Upper lobe of left lung (tissue), 4 donors: ENCODE measurements around the gene STX17.

Experiments used
- CTCF ChIP-seq, 6 experiments: fragments of 450-650 bp in 4 of 6; fragments of 200-600 bp in 2 of 6; sonication (generic) in 2 of 6; IDR thresholded peaks; one replicate each; pipeline ENCODE4 v1.5.1; 2016 to 2019; ENCODE audit warnings: antibody characterized with exemption in 6 of 6
- EP300 ChIP-seq, 4 donors: sonication (generic); formaldehyde crosslinking; IDR thresholded peaks; one replicate each; pipeline ENCODE4 v1.5.1; 2017; ENCODE audit warnings: antibody characterized with exemption in 4 of 4, control low read depth in 2 of 4

GRCh38 chr9:99918134-99918533 lies 11.7 kb downstream of the STX17 start:
- TF ChIP-seq EP300 (IDR thresholded peaks at IDR 0.05) (no peak), CTCF (IDR thresholded peaks at IDR 0.05) (no peak)
